Stimulated activated CD8-positive, alpha-beta memory T cell treated with anti-CD3 and anti-CD28 coated beads, Interleukin-15, amount 100 ng/mL, for 24 hours (primary cell): ENCODE measurements around the gene BCAS3.
"Not testable (repeated sequence)": the region's sequence is repeated elsewhere in the genome, so short reads cannot be mapped to it uniquely, and the experiment has no call there.

Experiments
- DNase-seq: peaks from one replicate; pipeline ENCODE4 v3.0.0-alpha.2; 2020; ENCODE audit warnings: low read depth

The BCAS3 gene

GRCh38 chr17:61129267-61130254 is 451.9 kb downstream of the BCAS3 start:
- no peak for DNase-seq

GRCh38 chr17:61130330-61130729 is 452.7 kb downstream of the BCAS3 start:
- no peak for DNase-seq

- DNase-seq: no peak
Measured at GRCh38 chr17:61131585-61131984, 453.9 kb downstream of the BCAS3 start.

GRCh38 chr17:61132524-61132923 is 454.9 kb downstream of the BCAS3 start:
- no peak for DNase-seq

GRCh38 chr17:61133853-61134252 is 456.2 kb downstream of the BCAS3 start:
- DNase-seq: no peak

GRCh38 chr17:61134551-61135235 is 457.0 kb downstream of the BCAS3 start:
- DNase-seq: no peak

GRCh38 chr17:61135782-61136181 is 458.1 kb downstream of the BCAS3 start:
- no peak for DNase-seq

GRCh38 chr17:61136296-61136695 is 458.6 kb downstream of the BCAS3 start:
- no peak for DNase-seq

GRCh38 chr17:61139219-61139618 is 461.6 kb downstream of the BCAS3 start:
- DNase-seq: no peak

GRCh38 chr17:61140081-61140786 is 462.6 kb downstream of the BCAS3 start:
- no peak for DNase-seq

- DNase-seq: no peak
Measured at GRCh38 chr17:61143026-61143425, 465.4 kb downstream of the BCAS3 start.

GRCh38 chr17:61144137-61144536 is 466.5 kb downstream of the BCAS3 start:
- no peak for DNase-seq

- DNase-seq: no peak
Measured at GRCh38 chr17:61144617-61145564, 467.2 kb downstream of the BCAS3 start.

GRCh38 chr17:61146833-61147232 is 469.2 kb downstream of the BCAS3 start:
- not testable (repeated sequence) for DNase-seq

- no peak for DNase-seq
Measured at GRCh38 chr17:61149106-61149825, 471.6 kb downstream of the BCAS3 start.

- DNase-seq: no peak
Measured at GRCh38 chr17:61149862-61150362, 472.3 kb downstream of the BCAS3 start.

GRCh38 chr17:61150686-61151299 is 473.1 kb downstream of the BCAS3 start:
- no peak for DNase-seq

- no peak for DNase-seq
Measured at GRCh38 chr17:61152898-61153297, 475.2 kb downstream of the BCAS3 start.

- DNase-seq: no peak
Measured at GRCh38 chr17:61155590-61156237, 478.1 kb downstream of the BCAS3 start.
